Lower leg skin (tissue), 3 donors: ENCODE results near the gene CACNA1B.

Experiments
- CTCF ChIP-seq, 3 donors: fragments of 450-650 bp; IDR thresholded peaks; one replicate each; pipeline ENCODE4 v1.5.1; 2016; ENCODE audit warnings: antibody characterized with exemption in 3 of 3, mild to moderate bottlenecking in 3 of 3, moderate library complexity in 2 of 3
- POLR2A ChIP-seq, 2 donors: fragments of 450-650 bp; IDR thresholded peaks; one replicate each; pipeline ENCODE4 v1.6.1; 2016 to 2017; ENCODE audit warnings: antibody characterized with exemption in 2 of 2, mild to moderate bottlenecking in 1 of 2, moderate library complexity in 1 of 2

- TF ChIP-seq CTCF (IDR thresholded peaks at IDR 0.05) = no peak
- TF ChIP-seq POLR2A (IDR thresholded peaks at IDR 0.05) = no peak
These were observed 133.3 kb downstream of the CACNA1B start for GRCh38 chr9:138010861-138011260.
